ENCODE data around the gene MARCHF3.
A peak's percentile ranks its signal among the peaks of the same experiment; 100 is the strongest.
"Not testable (repeated sequence)": the region's sequence is repeated elsewhere in the genome, so short reads cannot be mapped to it uniquely, and the experiment has no call there.

Gene MARCHF3

DNA sequence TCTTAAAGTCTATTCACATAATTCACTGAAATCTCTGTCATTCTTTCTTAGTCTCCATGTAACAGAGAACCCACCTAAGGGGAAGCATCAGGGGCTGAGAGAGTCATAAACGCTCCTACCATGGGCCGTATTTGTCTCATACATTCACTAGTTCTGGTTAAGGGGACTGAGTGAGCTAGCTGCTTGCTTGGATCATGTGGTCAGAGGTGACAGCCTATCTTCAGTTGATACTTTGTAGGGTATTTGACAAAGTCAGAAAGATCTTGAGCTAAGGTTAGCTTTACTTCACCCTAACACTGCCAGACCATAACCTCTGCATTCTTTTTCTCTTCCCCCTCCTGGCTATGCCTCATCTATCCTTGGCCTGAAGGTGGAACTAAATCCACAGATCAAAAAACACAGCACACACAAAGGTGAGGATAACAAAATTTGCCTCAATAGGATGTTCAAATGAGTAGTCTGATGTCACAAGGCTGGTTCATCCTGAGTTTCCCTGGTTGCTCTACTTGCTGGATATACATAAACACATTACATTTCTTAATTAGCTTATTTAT, 66.5 kb downstream of the MARCHF3 start:
- DNase-seq (ENCODE audit: low read depth, low spot score) = no peak
- H3K27ac ChIP-seq = no peak overlapping the region

DNA sequence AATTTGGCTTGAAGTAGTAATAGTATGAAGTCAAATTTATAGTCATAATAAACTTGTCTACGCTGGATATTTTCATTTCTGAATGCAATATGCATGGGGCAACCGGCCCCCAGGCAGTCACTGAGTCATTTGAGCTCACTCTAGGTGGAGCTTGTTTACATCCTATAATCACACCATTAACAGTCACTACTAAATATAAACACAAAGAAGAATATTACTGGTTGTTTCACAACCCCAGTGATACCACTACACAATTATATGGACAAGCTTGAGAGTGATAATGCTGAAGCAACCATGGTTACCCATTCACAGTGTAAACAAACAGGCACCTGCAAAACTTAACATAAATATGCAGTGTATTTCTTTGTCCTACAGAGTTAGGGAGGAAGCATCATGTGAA, 68.7 kb downstream of the MARCHF3 start:
- H3K27ac ChIP-seq = no peak overlapping the region
- DNase-seq (ENCODE audit: low read depth, low spot score) = peak; percentile 68

DNA sequence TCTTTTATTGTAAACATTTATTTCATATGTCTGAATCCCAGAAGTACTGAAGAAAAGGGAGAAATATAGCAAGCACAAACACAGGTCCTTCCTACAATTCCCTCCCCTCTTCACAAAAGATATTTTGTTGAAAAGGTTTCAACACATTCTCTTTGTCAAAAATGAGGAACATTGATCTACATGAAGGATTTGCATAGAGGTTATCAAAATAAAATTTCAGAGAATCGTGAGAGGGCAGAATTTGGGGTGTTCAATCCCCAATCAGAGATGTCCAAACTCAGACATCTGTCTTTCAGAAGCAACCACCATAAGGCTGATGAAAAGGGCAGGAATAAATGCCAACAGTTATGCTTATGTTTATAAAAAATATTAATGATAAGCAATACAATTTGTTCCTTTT, 69.2 kb downstream of the MARCHF3 start:
- no peak overlapping the region for H3K27ac ChIP-seq
- DNase-seq (ENCODE audit: low read depth, low spot score) = no peak

DNA sequence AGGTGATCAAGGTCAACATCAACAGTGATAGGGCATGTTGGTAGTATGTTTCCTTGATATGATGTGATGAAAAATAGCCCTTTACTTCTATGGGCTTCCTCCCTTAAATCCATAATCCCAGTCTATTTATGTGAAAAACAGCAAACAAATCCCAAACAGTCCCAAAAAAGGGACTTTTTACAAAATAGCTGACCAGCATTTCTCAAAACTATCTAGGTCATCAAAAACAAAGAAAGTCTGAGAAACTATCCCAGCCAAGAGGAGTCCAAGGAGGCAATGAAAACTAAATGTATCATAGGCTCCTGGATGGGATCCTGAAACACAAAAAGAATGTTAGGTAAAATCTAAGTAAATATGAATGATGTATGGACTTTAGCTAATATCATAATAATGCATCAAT, 71.2 kb downstream of the MARCHF3 start:
- H3K27ac ChIP-seq = no peak overlapping the region
- DNase-seq (ENCODE audit: low read depth, low spot score) = no peak

DNA sequence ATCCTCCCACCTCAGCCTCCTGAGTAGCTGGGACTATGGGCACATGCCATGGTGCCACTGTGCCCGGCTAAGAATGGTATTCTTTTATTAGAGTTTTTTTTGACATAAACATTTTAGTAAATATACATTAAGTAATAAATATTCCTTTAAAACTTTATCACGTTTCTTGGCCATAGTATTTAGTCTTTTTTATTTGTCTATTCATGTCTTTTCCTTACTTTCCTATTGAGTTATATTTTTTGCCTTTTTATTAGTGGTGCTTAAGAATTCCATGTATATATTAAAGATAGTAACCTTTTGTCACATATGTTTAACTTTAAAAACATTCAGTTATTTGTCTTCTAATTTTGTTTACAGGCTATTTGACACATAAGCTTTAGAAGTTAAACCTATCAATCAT, 73.4 kb downstream of the MARCHF3 start:
- no peak for DNase-seq (ENCODE audit: low read depth, low spot score)

DNA sequence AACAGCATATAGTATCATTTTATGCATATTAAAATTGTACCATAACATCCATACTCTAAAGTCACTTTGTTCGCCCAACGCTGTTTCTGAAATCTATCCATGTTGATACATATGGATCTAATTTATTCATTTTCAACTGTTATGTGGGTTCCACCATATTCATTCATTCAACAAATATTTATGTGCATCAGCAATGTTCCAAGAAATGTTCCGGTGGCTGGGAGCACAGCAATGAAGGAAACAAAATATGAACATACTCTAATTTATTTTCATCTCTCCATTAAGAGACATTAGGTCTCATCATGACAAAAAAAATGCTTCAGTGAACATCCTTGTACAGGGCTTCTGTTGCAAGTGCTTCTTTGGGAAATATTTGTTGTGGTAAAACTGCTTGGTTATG, 75.4 kb downstream of the MARCHF3 start:
- no peak for DNase-seq (ENCODE audit: low read depth, low spot score)

More for the DNA sequence above, 73.4 kb downstream of the MARCHF3 start:
- H3K27ac ChIP-seq = no peak overlapping the region

DNA sequence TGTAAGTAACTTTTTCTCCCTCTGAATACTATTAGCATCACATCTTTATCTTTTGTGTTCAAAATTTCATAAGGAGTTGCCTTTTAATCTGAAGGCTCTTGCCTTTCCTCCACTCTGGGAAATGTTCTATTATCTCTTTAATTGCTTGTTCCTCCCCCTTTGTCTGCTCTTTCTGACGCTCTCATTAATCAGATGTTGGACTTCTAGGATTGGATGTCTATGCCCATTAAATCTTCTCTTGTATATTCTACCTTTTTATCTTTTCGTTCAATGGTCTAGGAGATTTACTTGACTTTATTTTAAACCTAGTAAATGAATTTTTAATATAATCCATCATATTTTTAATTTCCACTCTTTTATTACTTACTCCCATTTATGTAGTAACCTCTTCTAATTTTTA, 76.7 kb downstream of the MARCHF3 start:
- H3K27ac ChIP-seq = no peak overlapping the region
- no peak for DNase-seq (ENCODE audit: low read depth, low spot score)

More for the DNA sequence above, 75.4 kb downstream of the MARCHF3 start:
- no peak overlapping the region for H3K27ac ChIP-seq

DNA sequence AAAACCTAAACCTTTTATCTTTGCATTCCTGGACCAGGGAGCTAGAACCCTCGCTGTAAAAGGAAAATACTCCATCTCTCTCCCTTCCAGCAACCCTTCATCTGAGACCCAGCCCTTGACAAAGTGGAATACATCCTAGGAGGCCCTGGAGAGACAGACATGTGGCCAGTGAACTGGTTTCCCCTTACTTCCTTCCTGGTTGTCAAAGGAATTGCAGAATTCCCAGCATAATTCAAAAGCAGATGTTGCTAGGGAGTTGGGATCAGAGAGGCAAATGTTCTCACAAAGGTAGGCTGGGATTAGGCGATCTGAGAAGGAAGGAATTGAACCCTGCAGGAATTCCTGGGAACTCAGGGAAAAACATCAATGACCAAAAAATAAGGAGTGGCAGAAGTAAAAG, 80.9 kb downstream of the MARCHF3 start:
- DNase-seq (ENCODE audit: low read depth, low spot score) = no peak
- H3K27ac ChIP-seq = no peak overlapping the region

DNA sequence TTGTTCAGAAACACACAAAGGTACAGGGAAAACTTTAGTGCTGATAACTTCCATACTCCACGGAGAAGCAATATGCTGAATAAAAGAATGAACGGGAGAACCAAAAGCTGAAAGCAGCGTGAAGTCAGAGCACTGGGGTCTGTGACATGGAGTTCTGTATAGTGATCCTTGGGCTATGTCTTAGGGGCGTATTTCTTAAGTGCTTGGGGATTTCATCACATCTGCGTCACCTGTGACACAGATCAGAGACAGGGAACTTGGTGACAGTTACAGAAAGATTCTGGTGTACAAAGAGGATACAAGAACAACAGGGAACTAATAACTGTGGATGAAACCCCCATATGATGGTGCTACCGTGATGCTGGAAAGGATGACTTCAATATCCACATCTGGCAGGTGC, 81.9 kb downstream of the MARCHF3 start:
- H3K27ac ChIP-seq = no peak overlapping the region
- DNase-seq (ENCODE audit: low read depth, low spot score) = no peak

DNA sequence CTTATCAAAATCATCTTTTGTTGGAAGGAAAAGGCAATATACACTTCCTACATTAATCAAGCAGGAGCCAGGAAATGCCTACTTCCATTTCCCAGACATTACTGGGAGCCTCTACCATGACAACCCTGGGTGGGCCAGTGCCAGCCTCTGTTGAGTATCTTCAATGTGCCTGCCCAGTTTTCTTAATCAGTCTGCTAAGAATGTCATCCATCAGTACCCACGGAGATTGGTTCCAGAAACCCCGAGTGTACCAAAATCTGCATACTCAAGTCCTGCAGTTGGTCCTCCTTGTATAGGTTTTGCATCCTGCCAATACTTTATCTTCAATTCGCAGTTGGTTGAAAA, 82.4 kb downstream of the MARCHF3 start:
- no peak overlapping the region for H3K27ac ChIP-seq
- DNase-seq (ENCODE audit: low read depth, low spot score) = no peak

DNA sequence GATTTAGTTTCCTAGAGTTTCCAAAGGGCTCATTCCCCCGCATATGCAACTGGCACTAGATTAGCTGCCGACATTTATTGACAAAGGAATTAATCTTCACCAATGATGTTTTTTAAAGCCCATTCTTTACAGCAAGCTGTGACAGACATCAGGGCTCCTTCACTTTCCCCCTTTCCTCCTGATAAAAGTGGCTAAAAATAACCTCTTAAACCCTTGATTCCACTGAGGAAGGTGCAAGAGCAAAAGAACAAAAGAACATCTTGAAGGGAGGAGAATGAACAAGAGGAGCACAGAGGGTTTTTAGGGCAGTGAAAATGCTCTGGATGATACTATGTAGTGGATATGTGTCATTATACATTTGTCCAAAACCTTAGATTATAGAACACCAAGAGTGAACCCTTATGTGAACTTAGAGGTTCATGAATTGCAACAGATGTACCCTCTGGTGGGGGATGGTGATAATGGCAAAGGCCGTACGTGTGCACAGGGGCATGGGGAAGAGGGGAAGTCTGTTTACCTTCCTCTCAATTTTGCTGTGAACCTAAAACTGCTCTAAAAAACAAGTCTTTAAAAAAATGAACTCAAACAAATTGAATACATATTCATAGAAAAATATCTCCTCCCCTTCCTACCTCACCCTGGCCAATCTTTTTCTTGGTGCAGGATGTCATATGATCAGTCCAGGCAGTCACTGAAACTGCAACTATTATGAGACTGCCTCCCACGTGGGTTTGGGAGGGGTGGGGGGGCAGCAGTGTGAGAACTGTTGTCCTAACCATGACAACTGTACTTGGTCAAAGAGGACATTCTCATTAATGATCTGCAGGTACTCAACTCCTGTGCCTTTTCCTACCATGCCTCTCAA, 83.0 kb downstream of the MARCHF3 start:
- DNase-seq (ENCODE audit: low read depth, low spot score) = no peak
- no peak overlapping the region for H3K27ac ChIP-seq

DNA sequence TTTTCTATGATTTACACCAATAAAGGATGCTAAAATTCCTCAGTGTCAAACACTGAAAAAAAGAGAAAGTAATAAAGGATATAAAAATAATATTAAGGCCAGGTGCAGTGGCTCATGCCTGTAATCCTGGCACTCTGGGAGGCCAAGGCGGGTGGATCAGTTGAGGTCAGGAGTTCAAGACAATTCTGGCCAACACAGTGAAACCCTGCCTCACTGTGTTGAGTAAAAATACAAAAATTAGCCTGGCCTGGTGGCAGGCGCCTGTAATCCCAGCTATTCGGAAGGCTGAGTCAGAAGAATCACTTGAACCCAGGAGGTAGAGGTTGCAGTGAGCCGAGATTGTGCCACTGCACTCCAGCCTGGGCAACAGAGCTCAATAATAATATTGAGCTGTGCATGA, 87.5 kb downstream of the MARCHF3 start:
- DNase-seq (ENCODE audit: low read depth, low spot score) = not testable (repeated sequence)

DNA sequence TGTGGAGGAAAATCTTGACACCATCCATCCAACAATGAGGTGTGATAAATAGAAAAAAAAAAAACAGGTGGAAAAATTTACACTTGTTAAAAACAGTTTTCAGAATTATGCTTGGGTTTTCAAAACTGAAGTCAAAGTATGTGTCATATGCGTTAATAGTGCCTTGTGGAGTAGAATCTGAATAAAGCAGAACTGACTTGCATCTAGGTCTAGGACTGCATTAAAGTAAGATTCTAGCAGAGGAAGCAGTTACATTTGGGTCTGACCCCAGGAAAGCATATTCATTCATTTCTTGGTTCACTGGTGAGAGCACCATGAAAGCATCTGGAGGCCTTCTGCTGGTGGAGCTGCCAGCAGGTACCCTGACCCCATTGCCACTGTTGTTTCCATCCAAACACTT, 89.0 kb downstream of the MARCHF3 start:
- H3K27ac ChIP-seq = no peak overlapping the region

More for the DNA sequence above, 87.5 kb downstream of the MARCHF3 start:
- H3K27ac ChIP-seq = not testable (repeated sequence)

DNA sequence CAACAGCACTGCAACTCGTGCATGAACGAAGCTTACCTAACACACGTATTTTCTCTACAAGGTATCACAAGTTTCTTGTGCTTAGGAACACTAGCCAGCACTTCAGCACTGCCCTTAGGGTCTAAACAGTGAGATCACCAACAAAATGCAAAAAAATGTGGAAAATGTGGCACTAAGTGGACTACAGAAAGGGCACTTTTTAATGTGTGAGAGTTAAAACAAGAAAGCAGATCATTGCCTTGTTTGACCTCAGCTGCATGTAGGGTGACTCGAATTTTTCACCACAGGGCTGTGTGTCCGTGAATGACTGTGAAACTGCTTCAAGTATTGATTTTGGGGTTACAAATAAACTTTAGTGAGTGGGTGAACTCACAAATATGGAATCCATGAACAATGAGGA, 90.5 kb downstream of the MARCHF3 start:
- H3K27ac ChIP-seq = no peak overlapping the region
- DNase-seq (ENCODE audit: low read depth, low spot score) = no peak

More for the DNA sequence above, 89.0 kb downstream of the MARCHF3 start:
- DNase-seq (ENCODE audit: low read depth, low spot score) = no peak

DNA sequence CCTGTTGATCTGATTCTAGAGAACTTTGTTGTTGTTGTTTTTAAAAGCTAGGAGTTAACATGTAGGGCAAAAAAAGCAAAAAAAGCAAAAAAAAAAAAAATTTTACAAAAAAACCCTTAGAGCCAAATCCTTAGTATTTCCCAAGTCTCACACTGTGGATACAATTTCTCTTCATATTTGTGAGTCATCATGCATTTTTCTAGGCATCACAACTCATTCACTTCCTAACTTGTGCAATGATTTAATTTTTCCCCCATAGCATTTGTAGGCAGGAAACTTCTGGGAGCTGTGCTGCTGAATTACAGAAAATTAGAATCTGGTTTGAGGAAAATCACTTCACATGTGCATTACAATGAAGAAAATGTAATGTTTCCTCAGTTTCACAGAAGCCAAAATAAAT, 91.9 kb downstream of the MARCHF3 start:
- no peak overlapping the region for H3K27ac ChIP-seq
- no peak for DNase-seq (ENCODE audit: low read depth, low spot score)

DNA sequence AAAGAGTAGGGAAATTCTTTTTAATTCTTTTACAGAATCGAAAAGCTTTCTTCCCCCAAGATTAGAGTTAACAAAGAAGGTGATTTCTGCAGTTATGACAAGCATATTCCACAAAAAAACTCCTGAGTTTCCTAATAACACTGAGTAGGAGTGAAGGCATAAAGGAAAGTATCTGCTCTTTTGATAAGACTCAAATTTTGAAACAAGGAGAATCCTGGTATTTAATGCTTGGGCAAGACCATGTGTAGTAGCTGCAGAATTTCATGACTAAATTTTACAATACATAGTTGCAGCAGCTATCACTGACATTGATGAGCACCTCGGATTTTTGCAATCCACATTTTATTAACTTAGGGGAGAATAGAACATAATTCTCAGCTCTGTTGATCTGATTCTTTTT, 92.6 kb downstream of the MARCHF3 start:
- H3K27ac ChIP-seq = no peak overlapping the region
- DNase-seq (ENCODE audit: low read depth, low spot score) = no peak

DNA sequence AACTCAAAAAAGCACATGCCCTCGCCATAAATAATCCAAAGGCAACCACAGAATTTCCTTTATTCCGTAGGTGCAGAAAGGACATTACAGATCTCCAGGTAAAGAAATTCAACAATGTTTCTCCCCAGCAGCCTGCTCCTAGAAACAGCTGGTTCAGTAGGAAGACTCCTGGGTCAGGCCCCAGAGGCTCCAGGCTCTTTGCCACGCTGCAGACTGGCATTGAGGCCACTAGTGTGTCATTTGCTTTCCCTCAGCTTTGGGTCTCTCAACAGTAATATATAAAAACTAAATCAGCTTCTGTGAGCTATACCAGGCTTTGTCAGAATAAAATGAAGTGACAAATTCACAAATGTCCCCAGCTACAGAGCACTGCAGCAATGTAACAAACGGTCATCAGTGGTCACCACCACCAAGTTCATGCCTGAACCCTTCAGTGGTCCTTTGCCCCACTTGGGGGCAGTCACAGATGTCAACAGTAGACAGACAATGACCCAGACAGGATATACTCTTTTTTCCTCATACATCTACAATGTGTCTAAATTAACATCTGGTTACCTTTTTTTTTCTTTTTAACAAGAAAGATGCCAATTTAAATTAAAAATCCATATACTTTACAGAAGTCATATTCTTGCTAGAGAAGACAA, 93.5 kb downstream of the MARCHF3 start:
- no peak for DNase-seq (ENCODE audit: low read depth, low spot score)
- no peak overlapping the region for H3K27ac ChIP-seq

DNA sequence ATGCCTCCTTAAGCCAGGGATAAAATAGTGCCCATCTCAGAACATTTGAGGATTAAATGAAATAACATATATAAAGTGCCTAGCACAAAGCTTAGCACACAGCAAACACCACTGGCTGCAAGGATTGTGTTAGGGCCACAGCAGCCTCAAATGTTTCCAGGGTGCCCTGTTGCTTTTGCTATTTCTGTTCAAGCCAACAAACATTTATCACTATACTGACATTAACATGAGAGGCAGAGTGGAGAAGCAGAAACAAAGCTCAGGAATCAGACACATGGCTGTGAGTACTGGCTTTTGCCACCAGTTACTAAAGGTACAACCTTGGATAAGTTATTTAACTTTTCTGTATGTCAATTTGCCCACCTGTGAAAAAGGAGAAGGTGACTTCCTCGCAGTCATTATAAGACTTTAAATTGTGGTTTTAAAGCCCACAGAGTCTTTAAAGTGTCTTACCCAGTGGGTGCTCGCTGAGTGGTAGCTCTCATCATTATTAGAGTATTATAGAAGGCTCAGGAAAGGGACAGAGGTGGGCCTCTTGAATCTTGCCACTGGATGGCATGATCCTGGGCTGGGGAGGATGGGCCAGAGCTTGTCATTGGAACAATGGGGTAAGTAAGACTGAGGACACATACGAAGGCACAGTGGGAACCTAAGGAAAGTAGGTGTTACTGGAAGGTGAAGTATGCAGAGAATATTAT, 98.2 kb downstream of the MARCHF3 start:
- no peak for DNase-seq (ENCODE audit: low read depth, low spot score)
- no peak overlapping the region for H3K27ac ChIP-seq

DNA sequence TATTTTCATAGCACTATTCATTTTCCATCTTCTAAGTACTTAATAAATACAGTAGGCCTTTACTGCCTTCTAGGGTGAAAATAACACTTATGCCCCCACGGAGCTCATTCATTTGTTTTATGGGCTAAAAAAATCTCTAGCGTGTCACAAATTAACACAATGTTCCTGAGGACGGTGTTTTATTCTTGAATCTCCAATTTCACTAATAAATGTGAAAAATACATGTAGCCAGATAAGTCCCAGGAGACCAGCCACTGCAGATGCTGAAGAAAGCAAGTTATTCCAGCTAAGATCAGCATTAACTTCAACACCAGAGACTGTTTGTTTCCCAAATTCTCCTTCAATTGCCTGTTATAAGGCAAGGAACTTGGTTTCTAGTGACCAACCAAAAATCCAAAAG, 102.3 kb downstream of the MARCHF3 start:
- H3K27ac ChIP-seq = no peak overlapping the region
- no peak for DNase-seq (ENCODE audit: low read depth, low spot score)

DNA sequence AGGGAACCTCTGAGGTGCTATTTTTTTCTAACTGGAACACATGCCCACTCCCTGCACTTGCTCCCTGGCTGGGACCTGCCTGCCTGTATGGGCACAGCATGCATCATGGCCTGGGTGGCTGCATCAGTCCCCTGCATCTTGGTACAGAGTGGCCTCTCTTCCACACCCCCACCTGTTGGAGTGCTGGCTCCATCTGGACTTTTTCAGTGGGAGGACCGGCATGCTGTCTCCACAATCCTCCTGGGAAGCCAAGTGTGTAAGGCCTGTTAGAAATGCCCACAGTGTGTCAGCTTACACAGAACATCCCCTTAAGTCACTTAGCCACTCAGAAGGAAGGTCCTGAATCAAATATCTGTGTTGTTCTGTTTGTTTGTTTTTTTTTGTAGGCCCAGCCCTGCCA, 102.9 kb downstream of the MARCHF3 start:
- no peak overlapping the region for H3K27ac ChIP-seq
- DNase-seq (ENCODE audit: low read depth, low spot score) = no peak

DNA sequence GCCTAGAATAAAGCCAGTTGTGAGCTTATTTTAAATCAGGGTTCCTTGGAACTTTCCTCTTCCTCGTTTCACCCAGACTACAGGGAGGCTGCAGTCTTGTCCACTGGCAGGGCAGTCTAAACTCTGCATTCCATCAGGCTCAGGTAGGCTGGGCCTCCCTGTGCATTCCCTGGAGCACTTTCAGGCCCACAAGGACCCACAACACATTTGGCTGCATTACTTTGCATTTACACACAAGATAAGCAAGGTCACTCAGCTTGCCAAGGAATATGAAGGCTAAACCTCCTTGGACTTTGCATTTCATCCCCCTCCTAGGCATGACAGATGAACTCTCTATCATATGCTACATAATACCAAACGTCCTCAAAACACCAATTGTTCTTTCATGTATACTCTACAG, 104.2 kb downstream of the MARCHF3 start:
- DNase-seq (ENCODE audit: low read depth, low spot score) = no peak

More for the DNA sequence above, 104.2 kb downstream of the MARCHF3 start:
- no peak overlapping the region for H3K27ac ChIP-seq
